GM19452 (cell line): ENCODE results near the gene MAP7D1.

Experiments
- ATAC-seq: cut with Tn5 transposase; IDR thresholded peaks from one replicate; pipeline ENCODE4 v1.9.1; 2021; ENCODE audit not compliant: unreplicated experiment

MAP7D1 gene

DNA sequence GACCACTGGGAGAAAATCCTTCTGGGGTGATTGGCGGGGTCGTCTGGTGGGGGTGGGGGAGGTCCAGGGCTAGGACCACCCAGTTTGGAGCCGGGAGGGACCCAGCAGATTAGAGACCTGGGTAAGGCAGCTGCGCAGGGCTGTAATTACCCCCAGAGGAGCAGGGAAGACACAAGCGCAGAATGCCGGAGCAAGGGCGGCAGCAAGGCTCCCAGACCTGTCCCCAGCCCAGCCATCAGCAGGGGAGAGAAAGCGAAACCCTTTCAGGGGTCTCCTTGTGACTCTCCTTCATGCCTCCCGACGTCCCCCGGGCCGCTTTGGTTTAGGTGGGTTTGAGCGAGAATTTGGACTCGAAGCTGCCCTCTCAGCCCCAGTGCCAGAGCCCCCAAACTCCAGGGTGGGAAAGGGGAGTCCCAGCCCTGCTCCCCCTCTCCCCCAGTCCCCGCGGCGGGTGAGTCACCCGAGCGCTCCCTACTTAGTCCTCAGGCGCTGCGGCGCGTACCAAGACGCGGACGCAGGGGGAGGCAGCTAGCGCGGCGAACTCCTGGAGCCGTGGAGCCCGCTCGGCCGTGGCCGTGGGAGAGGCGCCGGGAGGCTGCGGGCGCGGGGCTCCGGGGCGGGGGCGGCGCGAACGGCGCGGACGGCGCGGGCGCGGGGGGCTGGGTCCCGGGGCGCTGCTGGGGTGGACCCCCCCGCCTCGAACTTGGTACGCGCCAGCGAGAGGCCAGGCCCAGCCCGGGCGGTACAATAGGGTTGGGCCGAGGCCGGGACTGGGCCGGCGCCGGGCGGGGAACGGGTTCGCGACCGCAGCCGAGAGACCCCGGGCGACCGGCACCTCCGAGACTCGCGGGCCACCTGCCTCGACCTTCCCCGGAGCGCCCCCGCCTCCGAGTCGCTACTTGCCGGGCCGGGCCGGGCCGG is at the start of gene MAP7D1:
TSS of gene MAP7D1 (plus strand) at position 753 of the 921 bp plus-strand sequence. CDS start 258 bp downstream, outside the sequence.
- peak; percentile 54 for ATAC-seq

DNA sequence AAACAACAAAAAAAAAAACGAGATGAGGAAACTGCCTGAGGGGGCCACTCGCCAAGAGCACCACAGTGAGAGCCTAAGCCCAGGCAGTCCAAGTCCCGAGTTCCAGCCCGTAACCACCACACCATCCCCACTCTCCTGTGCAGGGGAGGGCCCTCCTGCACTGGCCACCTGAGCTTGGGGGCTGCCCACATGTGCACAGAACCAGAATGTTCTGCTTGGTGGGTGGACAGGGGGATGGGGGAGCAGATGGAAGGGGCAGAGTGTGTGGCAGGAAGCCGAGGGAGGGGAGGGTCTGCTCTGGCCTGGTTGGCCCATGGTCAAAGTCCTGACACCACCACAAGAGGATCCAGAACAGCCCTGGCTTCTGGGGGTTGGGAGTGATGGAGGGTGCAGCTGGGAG is 49.7 kb upstream of the MAP7D1 start:
- ATAC-seq = no peak

- no peak for ATAC-seq
These were observed 48.6 kb upstream of the MAP7D1 start for GRCh38 chr1:36107394-36107793.

DNA sequence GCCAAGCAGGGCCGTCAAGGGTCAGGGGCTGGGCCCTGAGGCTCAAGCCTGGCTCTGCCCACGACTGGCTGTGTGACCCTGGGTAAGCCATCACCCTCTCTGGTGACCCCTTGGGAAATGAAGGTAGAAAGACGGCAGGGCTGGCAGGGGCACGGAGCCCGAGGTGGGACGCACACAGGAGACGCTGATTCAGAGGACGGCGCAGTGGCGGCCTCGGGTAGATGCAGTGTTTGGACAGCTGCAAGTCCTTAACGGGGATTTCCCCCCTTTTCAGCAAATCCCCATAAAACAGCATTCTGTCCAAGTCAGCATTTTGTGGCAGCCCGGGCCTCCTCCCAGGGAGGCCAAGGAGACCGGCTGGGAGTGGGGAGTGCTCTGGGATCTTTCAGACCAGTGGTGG is 47.6 kb upstream of the MAP7D1 start:
- no peak for ATAC-seq

DNA sequence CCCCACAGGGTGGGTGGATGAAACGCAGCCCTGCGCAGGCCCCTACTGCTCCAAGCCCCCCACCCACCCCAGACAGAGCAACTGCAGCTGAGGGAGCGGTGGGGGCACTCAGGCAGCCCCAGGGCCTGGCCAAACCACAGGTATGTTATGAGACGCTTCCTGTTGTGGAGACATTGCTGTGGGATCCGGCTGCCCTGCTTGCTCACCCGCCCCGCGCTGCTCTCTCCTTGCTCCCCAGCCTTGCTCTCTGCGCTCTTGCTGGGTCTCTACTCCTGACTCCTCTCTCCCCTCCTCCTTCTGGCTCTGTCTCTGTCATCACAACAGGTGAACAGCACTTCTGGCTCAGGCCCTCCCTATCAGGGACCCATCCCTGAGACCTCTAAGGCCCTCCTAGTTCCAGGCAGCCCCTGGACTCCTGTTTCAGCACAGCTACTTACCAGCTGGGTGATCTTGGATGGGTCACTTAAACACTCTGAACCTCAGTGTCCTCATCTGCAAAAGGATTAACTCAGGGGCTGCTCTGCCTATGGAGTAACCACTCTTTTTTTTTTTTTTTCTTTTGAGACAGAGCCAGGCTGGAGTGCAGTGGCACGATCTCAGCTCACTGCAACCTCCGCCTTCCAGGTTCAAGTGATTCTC is 46.8 kb upstream of the MAP7D1 start:
- ATAC-seq = no peak

DNA sequence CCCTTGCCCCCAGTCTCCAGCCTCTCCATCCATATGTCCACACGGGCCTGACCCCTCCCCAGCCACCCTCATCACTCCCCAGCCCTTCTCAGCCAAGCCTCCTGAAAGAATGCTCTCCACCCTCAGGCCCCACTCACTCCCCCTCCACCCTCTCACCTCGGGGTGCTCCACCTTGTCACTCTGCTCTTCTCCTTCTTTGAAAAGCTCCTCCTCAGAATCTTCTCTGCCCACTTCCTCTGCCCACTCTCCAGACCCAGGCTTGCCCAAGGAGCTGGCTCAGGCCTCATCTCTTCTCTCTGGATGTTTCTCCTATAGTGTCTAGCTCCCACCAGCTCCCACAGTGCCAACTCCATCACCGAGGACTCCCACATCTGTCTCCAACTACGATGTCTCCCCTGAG is 44.8 kb upstream of the MAP7D1 start:
- no peak for ATAC-seq

DNA sequence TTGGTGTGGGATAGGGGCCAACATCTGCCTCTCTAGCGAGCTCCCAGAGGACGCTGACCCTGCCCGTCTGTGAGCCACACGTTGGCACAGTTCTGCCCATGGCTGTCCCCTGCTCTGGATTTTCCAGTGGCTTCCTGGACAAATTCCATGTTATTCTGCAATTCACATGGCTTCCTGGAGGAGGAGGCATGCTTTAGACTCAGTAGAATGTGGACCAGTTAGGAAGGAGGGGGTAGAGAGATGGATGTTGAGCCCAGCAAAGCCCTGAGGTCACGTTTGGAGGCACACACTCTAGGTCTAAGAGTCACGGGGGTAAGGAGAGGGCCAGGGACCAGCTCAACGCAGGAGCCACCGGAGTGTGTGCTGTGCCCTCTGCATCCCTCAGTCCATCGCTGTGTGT is 43.1 kb upstream of the MAP7D1 start:
- ATAC-seq = no peak

DNA sequence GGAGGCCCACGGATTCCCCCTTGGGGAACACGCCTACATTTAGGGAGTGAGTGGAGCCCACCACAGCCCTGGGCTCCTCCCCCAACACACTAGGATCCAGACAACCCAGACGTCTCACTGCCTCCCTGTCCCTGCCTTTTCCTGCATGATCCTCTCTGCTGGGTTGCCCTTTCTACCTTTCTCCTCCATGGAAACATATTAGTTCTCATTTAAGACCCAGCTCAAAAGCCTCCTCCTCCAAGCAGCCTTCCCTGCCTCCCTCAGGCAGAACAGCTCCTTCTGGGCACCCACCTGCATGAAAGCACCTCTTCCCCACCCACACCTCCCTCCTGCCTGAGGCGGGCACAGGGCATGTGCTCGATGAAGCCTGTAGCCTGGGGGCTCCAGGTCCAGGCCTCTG is 41.6 kb upstream of the MAP7D1 start:
- no peak for ATAC-seq

DNA sequence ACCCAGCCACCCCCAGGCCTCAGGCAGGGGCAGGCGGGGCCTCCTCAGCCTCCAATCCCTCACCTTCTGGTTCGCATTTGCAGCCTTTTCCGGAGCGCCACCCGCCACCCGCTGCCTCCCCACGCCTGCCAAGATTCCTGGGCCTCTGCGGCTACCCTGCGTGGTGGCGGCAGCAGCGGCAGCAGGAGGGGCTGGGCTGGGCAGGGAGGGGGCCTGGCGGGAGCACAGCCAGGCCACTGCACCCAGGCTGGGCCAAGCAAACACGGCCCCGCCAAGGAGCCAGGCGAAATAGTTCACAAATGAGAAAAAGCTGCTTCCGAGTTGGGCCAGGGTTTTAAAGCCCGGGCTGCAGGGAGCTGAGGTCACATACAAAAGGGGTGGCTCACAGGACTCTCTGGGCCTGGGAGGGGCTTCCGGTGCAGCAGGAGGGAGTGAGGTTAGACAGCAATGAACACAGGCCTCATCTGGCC is 40.7 kb upstream of the MAP7D1 start:
- no peak for ATAC-seq

- no peak for ATAC-seq
These were observed 40.0 kb upstream of the MAP7D1 start for GRCh38 chr1:36115931-36116330.

- no peak for ATAC-seq
These were observed 39.1 kb upstream of the MAP7D1 start for GRCh38 chr1:36116901-36117300.

GRCh38 chr1:36118447-36119204 is 37.3 kb upstream of the MAP7D1 start:
- no peak for ATAC-seq

GRCh38 chr1:36119456-36119855 is 36.5 kb upstream of the MAP7D1 start:
- ATAC-seq = no peak

- ATAC-seq = no peak
These were observed 33.6 kb upstream of the MAP7D1 start for GRCh38 chr1:36122062-36123030.

DNA sequence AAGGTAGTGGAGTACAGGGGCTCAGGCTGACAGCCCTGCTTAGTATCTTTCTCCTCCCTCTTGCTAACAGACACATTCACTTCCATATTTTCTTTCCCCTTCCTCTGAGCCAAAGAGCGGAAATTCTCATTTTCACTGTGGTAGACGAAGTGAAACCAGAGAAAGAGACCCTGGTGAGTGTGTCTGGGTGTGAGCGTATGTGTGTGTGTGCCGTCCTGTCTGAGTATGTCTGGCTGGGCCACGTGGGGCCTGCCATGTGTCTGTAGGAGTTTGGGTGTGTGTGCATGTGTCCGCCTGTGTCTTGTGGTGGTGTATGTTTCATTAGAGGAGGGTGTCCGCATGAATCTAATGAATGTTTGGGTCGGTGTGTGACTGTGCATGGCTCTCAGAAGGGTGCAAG is 32.6 kb upstream of the MAP7D1 start:
- ATAC-seq = no peak

DNA sequence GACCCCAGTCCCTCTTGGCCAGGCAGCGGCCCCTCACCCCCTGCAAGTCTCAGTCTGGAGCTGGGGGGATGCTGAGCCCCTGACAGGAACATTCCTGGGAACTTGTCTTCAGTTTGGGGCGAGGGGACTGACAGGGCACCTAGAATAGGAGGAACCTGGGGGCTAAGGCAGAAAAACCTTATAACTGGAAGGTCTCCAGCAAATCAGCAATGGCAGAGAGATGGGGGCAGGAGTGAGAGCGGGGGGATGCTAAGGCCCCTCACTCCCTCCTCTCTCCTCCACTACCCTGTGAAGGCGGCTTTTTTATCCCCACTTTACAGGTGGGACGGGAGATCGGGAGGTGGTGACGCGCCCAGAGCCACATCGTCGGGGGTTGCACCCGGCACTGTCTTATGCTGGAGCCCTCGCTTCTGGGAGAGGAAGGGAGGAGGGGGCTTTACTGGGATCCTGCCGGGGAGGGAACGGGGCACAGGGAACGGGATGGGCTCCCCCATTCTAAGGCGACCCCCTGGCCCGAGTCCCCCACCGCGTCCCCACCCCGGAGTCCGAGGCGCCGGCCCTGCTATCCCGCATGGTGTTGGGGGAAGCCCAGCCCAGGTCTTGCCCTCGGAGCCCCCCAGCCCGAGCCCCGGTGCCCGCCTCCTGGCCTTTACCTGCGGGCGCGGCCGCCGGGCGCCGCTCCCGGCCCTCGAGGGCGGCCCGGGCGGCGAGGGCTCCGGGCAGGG is 31.4 kb upstream of the MAP7D1 start:
- no peak for ATAC-seq

DNA sequence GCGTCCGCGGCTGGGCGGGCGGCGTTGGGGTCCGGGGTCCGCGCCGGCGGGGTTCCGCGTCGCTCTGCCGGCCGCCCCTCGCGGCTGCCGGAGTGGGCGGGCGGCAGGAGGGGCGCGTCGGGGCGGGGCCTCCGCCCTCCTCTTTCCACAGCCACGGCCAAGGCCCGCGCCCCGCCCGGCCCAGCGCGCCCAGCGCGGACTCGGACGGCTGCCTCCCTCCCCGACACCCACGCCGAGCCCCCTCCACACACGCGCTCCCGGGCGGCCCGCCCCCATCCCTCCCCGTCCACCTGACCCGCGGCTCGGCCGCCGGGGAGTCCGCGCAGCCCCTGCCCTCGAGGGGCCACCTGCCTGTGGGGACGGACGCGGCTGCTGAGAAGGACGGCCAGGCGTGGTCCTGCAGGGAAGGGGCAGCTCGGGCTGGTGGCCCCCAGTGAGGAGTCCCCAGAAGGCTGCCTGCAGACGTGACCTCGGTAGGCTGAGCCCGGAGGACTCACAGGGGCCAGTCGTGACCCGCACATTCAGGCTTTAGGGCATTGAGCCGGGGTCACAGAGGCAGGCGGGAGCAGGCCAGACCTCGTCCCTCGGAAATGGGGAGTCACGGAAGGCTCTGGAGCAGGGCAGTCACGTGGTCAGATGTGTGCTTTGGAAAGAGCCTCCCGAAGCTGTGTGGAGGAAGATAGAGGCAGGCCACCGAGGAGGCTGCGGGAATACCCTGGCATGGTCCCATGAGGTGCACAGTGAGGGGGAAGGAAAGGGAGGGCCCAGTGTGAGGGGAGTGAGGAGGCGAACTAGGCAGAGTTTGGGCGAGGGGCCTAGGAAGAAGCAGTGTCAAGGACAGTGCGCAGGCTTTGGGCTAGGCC is 30.6 kb upstream of the MAP7D1 start, which contains the start of gene COL8A2:
TSS of gene COL8A2 (minus strand) at position 94 of the 863 bp plus-strand sequence. CDS start 24,980 bp downstream, outside the sequence.
- ATAC-seq = no peak

GRCh38 chr1:36126005-36126716 is 29.8 kb upstream of the MAP7D1 start:
- ATAC-seq = no peak
